Mammary epithelial cell (primary cell): ENCODE measurements around the gene TAP2.

Experiments used
- EZH2 ChIP-seq: IDR thresholded peaks from 2 replicates; pipeline ENCODE4 v1.6.1; 2012; ENCODE audit warnings: low read length, inconsistent platforms, borderline replicate concordance
- TF ChIP-seq, protein P1 (sequence below), 2 donors: IDR thresholded peaks in 1 of 2; conservative IDR thresholded peaks in 1 of 2; 2 replicates each; pipeline ENCODE4 v1.5.1; 2011 to 2012; ENCODE audit warnings: inconsistent platforms in 2 of 2, low read length in 2 of 2, mild to moderate bottlenecking in 2 of 2, control low read depth in 1 of 2, low read depth in 1 of 2; ENCODE audit not compliant: insufficient read depth in 1 of 2; ENCODE audit errors: extremely low read depth in 1 of 2

DNA sequence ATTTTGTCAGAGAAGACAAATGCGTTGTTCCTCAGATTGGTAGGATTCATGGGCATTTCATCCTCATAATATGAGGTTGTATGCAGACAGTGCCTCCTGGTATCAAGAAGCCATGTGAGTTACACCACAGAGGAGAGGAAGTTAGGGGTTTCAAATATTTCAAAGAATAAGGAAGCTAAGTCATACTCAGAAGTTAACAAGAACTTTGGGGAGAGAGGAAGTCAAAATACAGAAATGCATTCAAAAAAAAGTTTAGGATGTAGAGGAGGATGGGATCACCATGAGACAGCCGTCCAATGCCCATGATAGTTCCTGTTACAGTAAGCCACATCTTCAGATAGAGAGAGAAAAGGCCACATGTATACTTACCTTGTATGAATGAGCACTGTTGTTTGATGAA is 44.0 kb downstream of the TAP2 start:
- no peak for TF ChIP-seq EZH2
- TF ChIP-seq, protein P1, sequence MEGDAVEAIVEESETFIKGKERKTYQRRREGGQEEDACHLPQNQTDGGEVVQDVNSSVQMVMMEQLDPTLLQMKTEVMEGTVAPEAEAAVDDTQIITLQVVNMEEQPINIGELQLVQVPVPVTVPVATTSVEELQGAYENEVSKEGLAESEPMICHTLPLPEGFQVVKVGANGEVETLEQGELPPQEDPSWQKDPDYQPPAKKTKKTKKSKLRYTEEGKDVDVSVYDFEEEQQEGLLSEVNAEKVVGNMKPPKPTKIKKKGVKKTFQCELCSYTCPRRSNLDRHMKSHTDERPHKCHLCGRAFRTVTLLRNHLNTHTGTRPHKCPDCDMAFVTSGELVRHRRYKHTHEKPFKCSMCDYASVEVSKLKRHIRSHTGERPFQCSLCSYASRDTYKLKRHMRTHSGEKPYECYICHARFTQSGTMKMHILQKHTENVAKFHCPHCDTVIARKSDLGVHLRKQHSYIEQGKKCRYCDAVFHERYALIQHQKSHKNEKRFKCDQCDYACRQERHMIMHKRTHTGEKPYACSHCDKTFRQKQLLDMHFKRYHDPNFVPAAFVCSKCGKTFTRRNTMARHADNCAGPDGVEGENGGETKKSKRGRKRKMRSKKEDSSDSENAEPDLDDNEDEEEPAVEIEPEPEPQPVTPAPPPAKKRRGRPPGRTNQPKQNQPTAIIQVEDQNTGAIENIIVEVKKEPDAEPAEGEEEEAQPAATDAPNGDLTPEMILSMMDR (conservative IDR thresholded peaks at IDR 0.05 in 1 of 2, IDR thresholded peaks at IDR 0.05 in 1 of 2; ENCODE audit: extremely low read depth in 1 of 2, insufficient read depth in 1 of 2, low read depth in 1 of 2, low read length in 2 of 2) = no peak
